GM12891 (cell line): ENCODE results near the gene GABBR2.

Experiments
- POLR2A ChIP-seq: IDR thresholded peaks from 2 replicates; pipeline ENCODE4 v1.6.1; 2011; ENCODE audit warnings: low read depth, low read length, control low read depth
- POLR2AphosphoS5 ChIP-seq: IDR thresholded peaks from 2 replicates; pipeline ENCODE4 v1.6.1; 2011; ENCODE audit warnings: low read depth, low read length, control low read depth
- POU2F2 ChIP-seq: IDR thresholded peaks from 2 replicates; pipeline ENCODE4 v1.6.1; 2011; ENCODE audit warnings: low read depth, mild to moderate bottlenecking, control low read depth, low read length, moderate library complexity
- SPI1 ChIP-seq: IDR thresholded peaks from 2 replicates; pipeline ENCODE4 v1.6.1; 2011; ENCODE audit warnings: low read depth, low read length, control low read depth
- TAF1 ChIP-seq: IDR thresholded peaks from 2 replicates; pipeline ENCODE4 v1.6.1; 2011; ENCODE audit warnings: low read depth, low read length, control low read depth

GRCh38 chr9:98502311-98502975 is 206.3 kb downstream of the GABBR2 start:
- TF ChIP-seq POLR2AphosphoS5 (no peak), POLR2A (no peak), POU2F2 (no peak), SPI1 (no peak), TAF1 (no peak)
